LHCN-M2 (cell line): ENCODE results near the gene LYSMD1. TPM values are rescaled to one million over a fixed set of nuclear protein-coding genes. Genes with fewer than 3 reads are reported as not detected.
"Not testable (repeated sequence)": the region's sequence is repeated elsewhere in the genome, so short reads cannot be mapped to it uniquely, and the experiment has no call there.

Experiments
- DNase-seq: peaks from one replicate; pipeline ENCODE4 v3.0.0-alpha.2; 2012; ENCODE audit warnings: low read depth
- polyA plus RNA-seq: library from polyadenylated mRNA; unstranded; fragments of >200 nt; gene quantifications from one replicate; pipeline ENCODE4 v1.2.1, GENCODE V29; 2012; ENCODE audit warnings: missing spikeins
- total RNA-seq: library from RNA; depleted of rRNA; stranded (reverse); fragments of >200 nt; gene quantifications from 2 replicates; pipeline ENCODE4 v1.2.3, GENCODE V29; 2014; rRNA removed

LYSMD1 gene
- total RNA-seq, result 9.1 and 10.2 TPM in 2 replicates
- 5.2 TPM for polyA plus RNA-seq

- peak; percentile 99 for DNase-seq
Observed at GRCh38 chr1:151165738-151166504, at the start of gene LYSMD1, which contains the start of gene SCNM1. Gene LYSMD1, minus strand, starts transcription at chr1:151165902. Its CDS starts 644 bp downstream, at chr1:151165258. Gene SCNM1, plus strand, starts transcription at chr1:151166144. Its CDS starts 9 bp downstream, at chr1:151166153.

- DNase-seq, result no peak
Observed at GRCh38 chr1:151213560-151213959, 47.9 kb upstream of the LYSMD1 start.

GRCh38 chr1:151211972-151212705 lies 46.4 kb upstream of the LYSMD1 start:
- no peak for DNase-seq

- no peak for DNase-seq
Observed at GRCh38 chr1:151210830-151211229, 45.1 kb upstream of the LYSMD1 start.

- DNase-seq, result not testable (repeated sequence)
Observed at GRCh38 chr1:151205381-151205965, 39.8 kb upstream of the LYSMD1 start.

GRCh38 chr1:151199873-151200581 lies 34.3 kb upstream of the LYSMD1 start:
- DNase-seq, result peak; percentile 70

GRCh38 chr1:151198254-151199127 lies 32.8 kb upstream of the LYSMD1 start, which contains the start of gene PIP5K1A:
Gene PIP5K1A, plus strand, starts transcription at chr1:151198552. Its CDS starts 445 bp downstream, at chr1:151198997.
- DNase-seq, result peak; percentile 99

- DNase-seq, result no peak
Observed at GRCh38 chr1:151197863-151198253, 32.2 kb upstream of the LYSMD1 start.

GRCh38 chr1:151196292-151196800 lies 30.6 kb upstream of the LYSMD1 start:
- DNase-seq, result peak; percentile 92

- peak; percentile 87 for DNase-seq
Observed at GRCh38 chr1:151194894-151195594, 29.3 kb upstream of the LYSMD1 start.

- DNase-seq, result no peak
Observed at GRCh38 chr1:151193856-151194255, 28.2 kb upstream of the LYSMD1 start.

GRCh38 chr1:151193304-151193703 lies 27.6 kb upstream of the LYSMD1 start:
- DNase-seq, result no peak

GRCh38 chr1:151192047-151192446 lies 26.3 kb upstream of the LYSMD1 start:
- no peak for DNase-seq

GRCh38 chr1:151189637-151190445 lies 24.1 kb upstream of the LYSMD1 start, which contains the start of gene VPS72:
Gene VPS72, minus strand, starts transcription at chr1:151190197. Its CDS starts 76 bp downstream, at chr1:151190121.
- DNase-seq, result peak; percentile 83

- not testable (repeated sequence) for DNase-seq
Observed at GRCh38 chr1:151188667-151189066, 23.0 kb upstream of the LYSMD1 start.

GRCh38 chr1:151187205-151187604 lies 21.5 kb upstream of the LYSMD1 start:
- no peak for DNase-seq

- DNase-seq, result no peak
Observed at GRCh38 chr1:151184211-151184610, 18.5 kb upstream of the LYSMD1 start.

- DNase-seq, result no peak
Observed at GRCh38 chr1:151176514-151177045, 10.9 kb upstream of the LYSMD1 start.
